Activated naive CD4-positive, alpha-beta T cell treated with anti-CD3 and anti-CD28 coated beads, Interleukin-2, amount 10 ng/mL, durations not matched to agents 5 hours and 36 hours (primary cell): ENCODE measurements around the gene POGLUT2. TPM values are rescaled to one million over a fixed set of nuclear protein-coding genes. Genes with fewer than 3 reads are reported as not detected.

Experiments used
- total RNA-seq, 2 experiments: library from RNA; stranded (reverse); gene quantifications; one replicate each; pipeline ENCODE4 v1.2.3, GENCODE V29; 2021

Gene POGLUT2
- 1 to 10 TPM; 5.9 to 6.7 TPM for total RNA-seq

DNA sequence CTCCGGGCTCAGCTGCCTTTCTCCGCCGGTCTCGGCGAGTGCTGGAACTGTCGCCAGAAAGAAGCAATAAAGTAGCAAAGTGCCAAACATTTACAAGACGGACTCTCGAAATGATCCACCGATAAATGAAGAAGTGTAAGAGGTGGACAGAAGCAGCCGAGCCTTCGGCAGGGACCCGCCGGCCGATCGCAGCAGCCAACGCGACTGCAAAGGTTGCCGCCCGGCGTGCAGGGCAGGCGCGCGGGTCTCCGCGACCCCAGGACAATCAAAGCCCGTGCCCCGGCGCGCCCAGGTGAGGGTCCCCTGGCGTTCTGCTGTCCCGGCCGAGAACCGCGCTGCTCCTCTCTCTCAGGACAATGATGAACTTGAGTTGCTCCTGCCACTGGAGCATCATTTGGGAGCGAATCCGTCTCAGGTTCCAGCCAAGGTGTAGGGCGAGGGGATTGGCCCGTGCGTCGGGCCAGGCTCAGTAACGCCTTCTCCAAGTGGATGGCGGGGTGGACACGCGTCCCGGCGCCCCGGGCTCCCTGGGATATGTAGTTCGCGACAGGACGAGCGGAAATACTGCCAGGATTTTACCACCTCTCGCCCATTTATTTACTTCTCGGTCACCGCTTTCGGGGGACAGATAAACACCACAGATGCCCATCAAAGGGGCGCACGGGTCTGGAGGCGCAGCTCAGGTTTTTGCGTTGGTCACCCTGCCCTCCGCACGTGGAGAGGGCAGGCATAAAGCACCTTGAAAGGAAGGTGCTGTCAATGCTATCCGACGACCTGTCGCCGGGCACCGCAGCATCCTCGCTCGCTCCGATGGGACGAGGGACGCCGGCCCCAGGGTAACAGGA, at the start of gene POGLUT2, which contains the start of gene BIVM:
Gene POGLUT2, minus strand, starts transcription at position 396 of the 845 bp plus-strand sequence. Its CDS starts 306 bp downstream, at position 90.
Gene BIVM, plus strand, starts transcription at position 539 of the 845 bp plus-strand sequence. CDS start 8,149 bp downstream, outside the sequence.

DNA sequence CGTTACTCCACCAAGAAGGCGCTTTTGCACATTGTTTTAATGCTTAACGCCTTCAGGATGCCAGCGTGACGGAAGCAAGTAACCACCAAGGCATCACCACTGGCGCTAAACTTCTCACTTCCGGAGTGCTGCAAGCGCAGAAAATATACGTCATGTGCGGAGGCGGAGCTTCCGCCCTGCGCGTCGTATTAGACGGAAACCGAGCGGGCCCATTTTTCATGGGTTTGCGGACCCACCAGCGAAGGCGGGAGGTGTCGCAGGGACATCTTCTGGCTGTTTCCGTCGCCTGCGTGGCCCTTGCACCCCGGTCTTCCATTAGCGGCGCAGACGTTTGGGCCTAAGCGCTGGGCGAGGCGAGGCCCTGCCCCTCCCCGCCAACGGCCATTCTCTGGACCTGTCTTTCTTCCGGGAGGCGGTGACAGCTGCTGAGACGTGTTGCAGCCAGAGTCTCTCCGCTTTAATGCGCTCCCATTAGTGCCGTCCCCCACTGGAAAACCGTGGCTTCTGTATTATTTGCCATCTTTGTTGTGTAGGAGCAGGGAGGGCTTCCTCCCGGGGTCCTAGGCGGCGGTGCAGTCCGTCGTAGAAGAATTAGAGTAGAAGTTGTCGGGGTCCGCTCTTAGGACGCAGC, 47.0 kb upstream of the POGLUT2 start, which contains the start of gene ERCC5:
Gene ERCC5, plus strand, starts transcription at position 403 of the 631 bp plus-strand sequence. CDS start 235 bp downstream, outside the sequence.

DNA sequence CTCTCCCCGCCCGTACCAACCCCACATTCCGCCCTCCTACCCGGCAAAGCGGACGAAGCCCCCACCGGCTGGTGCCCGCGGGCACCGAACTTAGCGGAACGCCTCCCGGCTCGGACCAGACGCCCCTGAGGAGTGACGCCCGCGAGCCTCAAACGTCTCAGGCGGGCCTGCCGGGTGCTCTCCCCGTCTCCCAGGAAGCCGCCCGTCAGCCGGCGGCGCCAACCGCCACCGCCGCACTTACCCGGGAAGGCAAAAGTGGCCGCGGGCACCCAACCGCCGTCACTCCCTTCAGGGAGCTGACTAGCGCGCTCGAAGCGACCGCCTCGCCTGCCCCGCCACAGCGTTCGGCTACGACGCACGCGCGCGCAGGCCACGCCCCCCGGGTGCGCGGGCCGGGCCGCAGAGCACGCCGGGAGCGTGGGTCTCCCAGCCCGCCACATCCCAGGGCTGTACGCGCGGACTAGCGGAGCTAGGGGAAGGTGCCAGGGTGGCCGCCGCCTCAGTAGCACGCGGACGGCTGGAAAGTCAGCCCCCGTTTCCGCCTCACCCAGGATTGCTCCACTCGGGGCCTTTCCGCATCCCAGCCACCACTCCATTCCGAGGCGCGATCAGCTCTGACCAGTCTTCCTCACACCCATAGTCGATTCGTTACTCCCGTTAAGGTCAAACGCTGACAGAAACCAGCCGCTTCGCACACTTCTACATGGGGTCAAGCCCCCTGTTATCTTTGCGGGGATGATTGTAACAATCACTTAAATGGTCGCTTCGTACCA, 25.1 kb downstream of the POGLUT2 start, which contains the start of gene TEX30:
Gene TEX30, minus strand, starts transcription at position 346 of the 773 bp plus-strand sequence. CDS start 3,760 bp downstream, outside the sequence.

Other genes starting within 250 kb of the POGLUT2 start
- 100 to 1,000 TPM; 101 to 105 TPM for gene TPP2, start 202.0 kb downstream of the POGLUT2 start, total RNA-seq
- gene METTL21C, start 103.9 kb downstream of the POGLUT2 start, total RNA-seq = not detected
- gene TEX30, start 25.2 kb downstream of the POGLUT2 start, total RNA-seq = 10 to 100 TPM; 21.9 to 25.9 TPM
- 10 to 100 TPM; 22.5 to 23.0 TPM for gene BIVM, start 143 bp upstream of the POGLUT2 start, total RNA-seq
- gene ERCC5, start 47.1 kb upstream of the POGLUT2 start, total RNA-seq = 10 to 100 TPM; 71.5 to 80.4 TPM